ENCODE data around the gene STEAP4. TPM values are rescaled to one million over a fixed set of nuclear protein-coding genes. Genes with fewer than 3 reads are reported as not detected.

The STEAP4 gene
- total and polyA plus RNA-seq, 2 experiments from 2014 or later = 0.06 TPM; not detected in 1

- no peaks in the 10 kb centered on the region for H3F3A ChIP-seq (replicated peaks; ENCODE audit: low read depth)
- no peak overlapping the region for H3K27ac ChIP-seq (ENCODE audit: low read depth)
- no peak overlapping the region for H2AFZ ChIP-seq
- Mint-ChIP-seq H3K27ac (no peak overlapping the region), H3K9me3 (no peaks in the 10 kb centered on the region), H3K4me1 (no peaks in the 10 kb centered on the region), H3K36me3 (ENCODE audit: low read depth) (no peaks in the 10 kb centered on the region), H3K27me3 (ENCODE audit: insufficient read depth, low read depth, poor library complexity) (no peaks in the 10 kb centered on the region), H3K4me3 (no peak overlapping the region)
- no peak overlapping the region for H3K4me2 ChIP-seq
- H3K4me3 ChIP-seq = no peak overlapping the region
- no peaks in the 10 kb centered on the region for H3K36me3 ChIP-seq (ENCODE audit: insufficient read depth)
- ATAC-seq = no peak
- no peaks in the 10 kb centered on the region for H4K20me1 ChIP-seq (replicated peaks; ENCODE audit: insufficient read depth)
- TF ChIP-seq REST (IDR thresholded peaks at IDR 0.05; ENCODE audit: unreplicated experiment) (no peak), ETS1 (IDR thresholded peaks at IDR 0.05) (no peak), ZNF114 (CRISPR knock-in tag; IDR thresholded peaks at IDR 0.05) (no peak), EZH2 (IDR thresholded peaks at IDR 0.05; ENCODE audit: low read depth, unreplicated experiment) (no peak), JUNB (IDR thresholded peaks at IDR 0.05; ENCODE audit: unreplicated experiment) (no peak), POLR2AphosphoS5 (IDR thresholded peaks at IDR 0.05; ENCODE audit: low read depth) (no peak), STAT1 (IDR thresholded peaks at IDR 0.05; ENCODE audit: unreplicated experiment) (no peak)
- TF ChIP-seq, protein P1, sequence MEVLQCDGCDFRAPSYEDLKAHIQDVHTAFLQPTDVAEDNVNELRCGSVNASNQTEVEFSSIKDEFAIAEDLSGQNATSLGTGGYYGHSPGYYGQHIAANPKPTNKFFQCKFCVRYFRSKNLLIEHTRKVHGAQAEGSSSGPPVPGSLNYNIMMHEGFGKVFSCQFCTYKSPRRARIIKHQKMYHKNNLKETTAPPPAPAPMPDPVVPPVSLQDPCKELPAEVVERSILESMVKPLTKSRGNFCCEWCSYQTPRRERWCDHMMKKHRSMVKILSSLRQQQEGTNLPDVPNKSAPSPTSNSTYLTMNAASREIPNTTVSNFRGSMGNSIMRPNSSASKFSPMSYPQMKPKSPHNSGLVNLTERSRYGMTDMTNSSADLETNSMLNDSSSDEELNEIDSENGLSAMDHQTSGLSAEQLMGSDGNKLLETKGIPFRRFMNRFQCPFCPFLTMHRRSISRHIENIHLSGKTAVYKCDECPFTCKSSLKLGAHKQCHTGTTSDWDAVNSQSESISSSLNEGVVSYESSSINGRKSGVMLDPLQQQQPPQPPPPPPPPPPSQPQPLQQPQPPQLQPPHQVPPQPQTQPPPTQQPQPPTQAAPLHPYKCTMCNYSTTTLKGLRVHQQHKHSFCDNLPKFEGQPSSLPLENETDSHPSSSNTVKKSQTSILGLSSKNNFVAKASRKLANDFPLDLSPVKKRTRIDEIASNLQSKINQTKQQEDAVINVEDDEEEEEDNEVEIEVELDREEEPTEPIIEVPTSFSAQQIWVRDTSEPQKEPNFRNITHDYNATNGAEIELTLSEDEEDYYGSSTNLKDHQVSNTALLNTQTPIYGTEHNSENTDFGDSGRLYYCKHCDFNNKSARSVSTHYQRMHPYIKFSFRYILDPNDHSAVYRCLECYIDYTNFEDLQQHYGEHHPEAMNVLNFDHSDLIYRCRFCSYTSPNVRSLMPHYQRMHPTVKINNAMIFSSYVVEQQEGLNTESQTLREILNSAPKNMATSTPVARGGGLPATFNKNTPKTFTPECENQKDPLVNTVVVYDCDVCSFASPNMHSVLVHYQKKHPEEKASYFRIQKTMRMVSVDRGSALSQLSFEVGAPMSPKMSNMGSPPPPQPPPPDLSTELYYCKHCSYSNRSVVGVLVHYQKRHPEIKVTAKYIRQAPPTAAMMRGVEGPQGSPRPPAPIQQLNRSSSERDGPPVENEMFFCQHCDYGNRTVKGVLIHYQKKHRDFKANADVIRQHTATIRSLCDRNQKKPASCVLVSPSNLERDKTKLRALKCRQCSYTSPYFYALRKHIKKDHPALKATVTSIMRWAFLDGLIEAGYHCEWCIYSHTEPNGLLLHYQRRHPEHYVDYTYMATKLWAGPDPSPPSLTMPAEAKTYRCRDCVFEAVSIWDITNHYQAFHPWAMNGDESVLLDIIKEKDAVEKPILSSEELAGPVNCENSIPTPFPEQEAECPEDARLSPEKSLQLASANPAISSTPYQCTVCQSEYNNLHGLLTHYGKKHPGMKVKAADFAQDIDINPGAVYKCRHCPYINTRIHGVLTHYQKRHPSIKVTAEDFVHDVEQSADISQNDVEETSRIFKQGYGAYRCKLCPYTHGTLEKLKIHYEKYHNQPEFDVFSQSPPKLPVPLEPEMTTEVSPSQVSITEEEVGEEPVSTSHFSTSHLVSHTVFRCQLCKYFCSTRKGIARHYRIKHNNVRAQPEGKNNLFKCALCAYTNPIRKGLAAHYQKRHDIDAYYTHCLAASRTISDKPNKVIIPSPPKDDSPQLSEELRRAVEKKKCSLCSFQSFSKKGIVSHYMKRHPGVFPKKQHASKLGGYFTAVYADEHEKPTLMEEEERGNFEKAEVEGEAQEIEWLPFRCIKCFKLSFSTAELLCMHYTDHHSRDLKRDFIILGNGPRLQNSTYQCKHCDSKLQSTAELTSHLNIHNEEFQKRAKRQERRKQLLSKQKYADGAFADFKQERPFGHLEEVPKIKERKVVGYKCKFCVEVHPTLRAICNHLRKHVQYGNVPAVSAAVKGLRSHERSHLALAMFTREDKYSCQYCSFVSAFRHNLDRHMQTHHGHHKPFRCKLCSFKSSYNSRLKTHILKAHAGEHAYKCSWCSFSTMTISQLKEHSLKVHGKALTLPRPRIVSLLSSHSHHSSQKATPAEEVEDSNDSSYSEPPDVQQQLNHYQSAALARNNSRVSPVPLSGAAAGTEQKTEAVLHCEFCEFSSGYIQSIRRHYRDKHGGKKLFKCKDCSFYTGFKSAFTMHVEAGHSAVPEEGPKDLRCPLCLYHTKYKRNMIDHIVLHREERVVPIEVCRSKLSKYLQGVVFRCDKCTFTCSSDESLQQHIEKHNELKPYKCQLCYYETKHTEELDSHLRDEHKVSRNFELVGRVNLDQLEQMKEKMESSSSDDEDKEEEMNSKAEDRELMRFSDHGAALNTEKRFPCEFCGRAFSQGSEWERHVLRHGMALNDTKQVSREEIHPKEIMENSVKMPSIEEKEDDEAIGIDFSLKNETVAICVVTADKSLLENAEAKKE (CRISPR knock-in tag; IDR thresholded peaks at IDR 0.05) = no peak
- H3K9me2 ChIP-seq (ENCODE audit: insufficient read depth) = no peaks in the 10 kb centered on the region
- no peaks in the 10 kb centered on the region for H3K27me3 ChIP-seq (ENCODE audit: insufficient read depth)
- H3K4me1 ChIP-seq (ENCODE audit: insufficient read depth) = no peaks in the 10 kb centered on the region
- no peaks in the 10 kb centered on the region for H3K79me2 ChIP-seq (replicated peaks; ENCODE audit: insufficient read depth)
- DNase-seq (ENCODE audit: low spot score) = no peak
These were observed 7.4 kb upstream of the STEAP4 start for GRCh38 chr7:88314061-88314491.

Measured in GM23338 (cell line).